ENCODE data around the gene CCM2L. TPM values are rescaled to one million over a fixed set of nuclear protein-coding genes. Genes with fewer than 3 reads are reported as not detected.

CCM2L gene
- total RNA-seq, 5 donors from 2014 or later (not counting 1 experiment from before 2014, with no cell fraction given): not detected

- 60% methylated on average over 2 of the region's 3 CpGs for WGBS (ENCODE audit: insufficient coverage)
These were observed 70.5 kb downstream of the CCM2L start for GRCh38 chr20:32080783-32081182.

More at GRCh38 chr20:32080783-32081182, 70.5 kb downstream of the CCM2L start:
- H3K4me1 Mint-ChIP-seq: no peaks in the 10 kb centered on the region
- H3K36me3 Mint-ChIP-seq: no peaks in the 10 kb centered on the region
- Histone ChIP-seq H3K27me3 (replicated peaks in 1 of 2; ENCODE audit: control insufficient read depth in 2 of 2, extremely low read depth in 1 of 2, insufficient read depth in 2 of 2, low read length in 1 of 2) (peaks cover 0 to 36% of the 10 kb centered on the region in 2 experiments), H3K9me3 (no peaks in the 10 kb centered on the region), H3K36me3 (ENCODE audit: control insufficient read depth in 2 of 2, extremely low read depth in 1 of 2, insufficient read depth in 1 of 2, low read length in 1 of 2) (no peaks in the 10 kb centered on the region), H3K4me1 (ENCODE audit: control insufficient read depth in 1 of 2, extremely low read depth in 1 of 2, insufficient read depth in 2 of 2, low read length in 2 of 2) (no peaks in the 10 kb centered on the region), H3K4me3 (ENCODE audit: control insufficient read depth in 1 of 2, extremely low read depth in 1 of 2, low read length in 1 of 2) (no peak overlapping the region), H3K27ac (ENCODE audit: low read length) (no peak overlapping the region)
- DNase-seq (no peak), ATAC-seq (replicated peaks in 1 of 4) (no peak)
- no peak overlapping the region for H3K4me3 Mint-ChIP-seq
- H3K27ac Mint-ChIP-seq: no peak overlapping the region
- H3K9me3 Mint-ChIP-seq: no peaks in the 10 kb centered on the region
- ChIA-PET POLR2A (no interaction called here), CTCF (interaction anchor here in 1 of 2 donors (0.6 kb wide), 1 partner anchor 11 kb away, joined by 3 read pairs; no protein-coding TSS in a partner anchor)
- H3K27me3 Mint-ChIP-seq: peaks cover 19 to 29% of the 10 kb centered on the region in 2 donors

Other genes with a start within 250 kb of the CCM2L start
- gene MYLK2, start 191.1 kb upstream of the CCM2L start, total RNA-seq: not detected
- not detected for gene FOXS1, start 164.8 kb upstream of the CCM2L start, total RNA-seq
- gene DUSP15, start 139.9 kb upstream of the CCM2L start, total RNA-seq: not detected
- under 1 TPM in 1 of 5 donors, not detected in 4; 0.16 TPM for gene TTLL9, start 139.8 kb upstream of the CCM2L start, total RNA-seq
- 10 to 100 TPM in 3 of 5 donors, 1 to 10 TPM in 2; 7.5 to 14.5 (median 11.6) TPM for gene PDRG1, start 58.4 kb upstream of the CCM2L start, total RNA-seq
- gene XKR7, start 42.3 kb upstream of the CCM2L start, total RNA-seq: not detected
- gene HCK, start 41.8 kb downstream of the CCM2L start, total RNA-seq: 1 to 10 TPM in 1 of 5 donors, under 1 TPM in 4; 0.29 to 1.5 (median 0.73) TPM
- 10 to 100 TPM; 32.6 to 42.3 (median 38.0) TPM for gene TM9SF4, start 99.3 kb downstream of the CCM2L start, total RNA-seq
- 10 to 100 TPM; 12.6 to 18.2 (median 16.3) TPM for gene PLAGL2, start 197.3 kb downstream of the CCM2L start, total RNA-seq
- gene POFUT1, start 197.4 kb downstream of the CCM2L start, total RNA-seq: 10 to 100 TPM; 13.2 to 20.6 (median 17.7) TPM

Data from T-cell (primary cell).